ENCODE measurements around the gene ADARB2. TPM values are rescaled to one million over a fixed set of nuclear protein-coding genes. Genes with fewer than 3 reads are reported as not detected.
"Not testable (repeated sequence)": the region's sequence is repeated elsewhere in the genome, so short reads cannot be mapped to it uniquely, and the experiment has no call there.

ADARB2 gene
- total RNA-seq, 2 donors from 2014 or later: not detected

GRCh38 chr10:1468811-1469210, 268.5 kb downstream of the ADARB2 start:
- intact Hi-C loops (cut with DNase I): no loop called here
- no peak for DNase-seq (ENCODE audit: low spot score)

DNA sequence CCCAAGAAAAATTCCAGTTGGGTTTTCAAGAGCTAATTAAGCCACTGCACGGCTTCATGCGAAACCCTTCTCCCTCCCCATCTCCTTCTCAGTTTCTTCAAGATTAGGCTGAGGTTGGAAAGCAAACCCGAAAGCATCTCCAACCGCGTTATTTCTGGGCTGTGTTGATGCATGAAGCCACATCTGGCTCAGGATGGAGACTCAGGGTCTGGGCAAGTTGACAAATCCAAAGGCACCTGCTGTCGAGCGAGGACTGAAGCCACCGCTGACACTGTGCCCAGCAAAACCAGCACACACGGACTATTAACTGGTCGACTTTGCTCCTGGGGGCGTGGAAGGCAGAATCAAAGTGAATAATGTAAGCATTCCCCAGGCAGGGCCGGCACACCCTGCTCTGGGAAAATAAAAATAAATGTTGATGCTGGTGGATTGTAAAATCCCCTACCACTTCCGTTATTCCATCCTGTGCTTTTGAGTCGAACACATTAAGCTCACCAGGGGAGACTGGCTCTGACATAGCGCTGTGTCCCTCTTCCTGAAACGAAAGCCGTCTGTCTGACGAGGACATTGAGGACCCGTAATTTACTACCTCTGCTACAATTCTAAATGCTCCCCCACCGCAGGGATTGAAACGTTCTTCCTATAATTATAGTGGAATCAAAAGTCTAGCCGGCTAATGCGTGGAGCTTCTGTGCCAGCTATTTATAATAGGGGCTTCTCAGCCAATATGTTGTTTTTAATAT, 269.8 kb downstream of the ADARB2 start:
- intact Hi-C loops (cut with DNase I): no loop called here

GRCh38 chr10:1465993-1466764, 271.1 kb downstream of the ADARB2 start:
- intact Hi-C loops (cut with DNase I): no loop called here
- DNase-seq (ENCODE audit: low spot score): no peak

More for the DNA sequence above, 269.8 kb downstream of the ADARB2 start:
- no peak for DNase-seq (ENCODE audit: low spot score)

DNA sequence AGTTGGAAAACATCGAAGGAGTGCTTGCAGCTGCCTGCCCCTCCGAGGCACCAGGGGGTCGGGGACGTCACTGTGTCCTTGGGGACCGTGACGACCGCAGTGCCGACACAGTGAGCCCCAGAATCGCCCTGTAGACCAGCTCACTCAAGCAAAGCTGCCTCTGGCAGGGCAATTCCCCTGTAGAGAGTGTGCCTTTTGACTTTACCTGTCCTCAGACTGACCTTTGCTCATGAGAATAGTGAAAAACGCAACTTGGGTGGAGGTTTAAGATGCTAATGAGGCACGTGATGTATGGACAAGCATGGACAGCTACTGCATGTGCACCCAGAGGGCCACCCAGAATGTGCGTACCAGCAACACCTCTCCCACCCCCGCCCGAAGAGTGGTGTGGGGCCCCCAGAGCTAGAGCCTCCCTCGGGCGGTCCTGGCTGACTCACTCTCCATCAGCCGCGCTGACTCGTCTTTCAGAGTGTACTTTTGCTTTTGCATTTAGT, 271.9 kb downstream of the ADARB2 start:
- intact Hi-C loops (cut with DNase I): no loop called here

GRCh38 chr10:1464881-1465417, 272.4 kb downstream of the ADARB2 start:
- intact Hi-C loops (cut with DNase I): no loop called here

More for the DNA sequence above, 271.9 kb downstream of the ADARB2 start:
- no peak for DNase-seq (ENCODE audit: low spot score)

DNA sequence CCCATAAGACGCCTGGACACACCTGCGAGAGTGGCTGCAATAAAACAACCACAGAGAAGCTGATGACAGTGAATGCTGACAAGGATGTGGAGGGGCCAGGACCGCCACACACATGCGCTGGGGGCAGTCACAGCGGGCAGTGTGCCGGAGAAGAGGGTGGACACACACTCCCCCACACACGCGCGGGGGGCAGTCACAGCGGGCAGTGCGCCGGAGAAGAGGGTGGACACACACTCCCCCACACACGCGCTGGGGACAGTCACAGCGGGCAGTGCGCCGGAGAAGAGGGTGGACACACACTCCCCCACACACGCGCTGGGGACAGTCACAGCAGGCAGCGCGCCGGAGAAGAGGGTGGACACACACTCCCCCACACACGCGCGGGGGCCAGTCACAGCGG, 273.4 kb downstream of the ADARB2 start:
- DNase-seq (ENCODE audit: low spot score); intact Hi-C loops (cut with DNase I): not testable (repeated sequence)

More at GRCh38 chr10:1464881-1465417, 272.4 kb downstream of the ADARB2 start:
- DNase-seq (ENCODE audit: low spot score): no peak

DNA sequence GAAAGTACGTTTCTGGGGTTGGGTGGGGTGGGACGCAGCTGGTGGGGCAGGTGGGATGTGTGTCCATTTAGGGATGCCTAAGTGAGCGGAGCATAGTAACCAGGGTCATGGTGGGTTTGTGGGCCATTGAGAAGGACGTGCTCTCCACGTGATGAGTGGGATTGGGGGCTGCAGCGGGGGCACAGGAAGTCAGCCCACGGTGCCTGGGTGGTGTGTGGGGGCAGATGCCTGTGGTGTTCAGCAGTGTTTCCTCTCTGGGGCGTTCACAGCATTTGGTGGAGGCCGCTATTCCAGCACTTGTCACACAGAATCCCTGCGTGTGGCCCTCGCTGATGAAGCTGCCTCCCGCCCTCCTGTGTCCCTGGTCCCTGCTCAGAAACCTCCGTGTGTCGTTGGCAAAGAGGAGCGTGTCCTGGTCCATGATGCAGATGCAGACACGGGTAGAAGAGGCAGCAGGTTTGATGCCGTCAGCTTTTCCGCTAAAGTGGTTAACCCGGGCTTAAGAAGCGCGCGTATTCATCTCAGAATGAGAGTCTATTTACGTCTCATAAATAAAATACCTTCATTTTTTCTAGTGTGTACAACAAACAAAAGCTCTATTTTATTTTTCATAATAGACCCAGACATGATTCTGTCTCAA, 274.2 kb downstream of the ADARB2 start:
- intact Hi-C loops (cut with DNase I): no loop called here
- no peak for DNase-seq (ENCODE audit: low spot score)

DNA sequence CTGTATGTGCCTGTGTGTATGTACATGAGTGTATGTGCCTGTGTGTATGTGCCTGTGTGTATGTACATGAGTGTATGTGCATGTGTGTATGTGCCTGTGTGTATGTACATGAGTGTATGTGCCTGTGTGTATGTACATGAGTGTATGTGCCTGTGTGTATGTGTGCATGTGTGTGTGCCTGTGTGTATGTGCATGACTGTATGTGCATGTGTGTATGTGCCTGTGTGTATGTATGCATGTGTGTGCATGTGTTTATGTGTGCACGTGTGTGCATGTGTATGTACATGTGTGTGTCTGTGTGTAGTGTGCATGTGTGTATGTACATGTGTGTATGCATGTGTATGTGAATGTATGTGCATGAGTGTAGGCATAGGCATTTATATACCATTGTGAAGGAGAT, 274.8 kb downstream of the ADARB2 start:
- no peak for DNase-seq (ENCODE audit: low spot score)
- intact Hi-C loops (cut with DNase I): no loop called here

- intact Hi-C loops (cut with DNase I): no loop called here
- no peak for DNase-seq (ENCODE audit: low spot score)
Measured at GRCh38 chr10:1462032-1462431, 275.3 kb downstream of the ADARB2 start.

DNA sequence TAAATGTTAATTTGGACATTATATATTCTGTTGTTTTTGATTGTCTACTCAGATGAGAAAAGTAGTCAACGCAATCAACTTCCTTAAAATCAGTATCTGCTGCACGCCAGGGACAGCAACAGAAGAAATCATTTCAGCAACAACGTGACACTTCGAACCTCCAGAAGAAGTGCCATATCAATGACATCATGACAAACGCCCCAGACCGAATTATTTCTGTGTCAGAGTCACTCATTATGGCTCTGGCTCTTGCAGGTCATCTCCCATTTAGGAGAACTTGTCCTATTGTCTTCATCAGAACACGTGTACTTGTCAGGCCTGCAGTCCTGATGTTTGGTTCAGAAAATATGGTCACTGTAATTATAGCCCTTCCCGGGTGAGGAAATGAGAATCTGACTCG, 276.3 kb downstream of the ADARB2 start:
- no peak for DNase-seq (ENCODE audit: low spot score)
- intact Hi-C loops (cut with DNase I): no loop called here

DNA sequence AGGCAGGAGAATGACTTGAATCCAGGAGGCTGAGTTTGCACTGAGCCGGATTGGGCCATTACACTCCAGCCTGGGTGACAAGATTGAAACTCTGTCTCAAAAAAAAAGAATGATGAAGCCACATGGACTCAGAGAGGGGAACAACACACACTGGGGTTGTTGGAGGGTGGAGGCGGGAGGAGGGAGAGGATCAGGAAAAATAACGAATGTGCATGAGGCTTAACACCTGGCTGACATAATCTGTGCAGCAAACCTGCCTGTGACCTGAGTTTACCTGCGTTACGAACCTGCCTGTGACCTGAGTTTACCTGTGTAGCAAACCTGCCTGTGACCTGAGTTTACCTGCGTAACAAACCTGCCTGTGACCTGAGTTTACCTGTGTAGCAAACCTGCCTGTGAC, 277.7 kb downstream of the ADARB2 start:
- intact Hi-C loops (cut with DNase I); DNase-seq (ENCODE audit: low spot score): not testable (repeated sequence)

DNA sequence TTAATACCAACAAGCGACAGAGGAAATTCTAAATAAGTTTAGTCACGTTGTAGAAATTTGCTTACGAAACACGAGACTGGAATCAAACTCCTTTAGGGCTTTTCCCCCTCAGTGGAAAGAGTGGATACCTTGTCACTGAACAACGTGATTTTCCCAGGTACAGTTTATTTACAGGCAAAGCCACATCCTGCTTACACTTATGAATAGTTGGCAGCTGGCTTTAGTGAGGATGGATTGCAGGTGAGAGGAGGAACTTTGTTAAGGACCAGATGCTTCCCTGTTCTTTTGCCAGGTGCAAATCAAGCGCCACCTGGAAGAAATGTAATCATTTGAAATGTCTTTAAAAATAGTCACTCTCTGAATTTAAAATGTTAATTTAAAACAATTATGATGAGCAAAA, 282.4 kb downstream of the ADARB2 start:
- intact Hi-C loops (cut with DNase I): no loop called here
- DNase-seq (ENCODE audit: low spot score): no peak

DNA sequence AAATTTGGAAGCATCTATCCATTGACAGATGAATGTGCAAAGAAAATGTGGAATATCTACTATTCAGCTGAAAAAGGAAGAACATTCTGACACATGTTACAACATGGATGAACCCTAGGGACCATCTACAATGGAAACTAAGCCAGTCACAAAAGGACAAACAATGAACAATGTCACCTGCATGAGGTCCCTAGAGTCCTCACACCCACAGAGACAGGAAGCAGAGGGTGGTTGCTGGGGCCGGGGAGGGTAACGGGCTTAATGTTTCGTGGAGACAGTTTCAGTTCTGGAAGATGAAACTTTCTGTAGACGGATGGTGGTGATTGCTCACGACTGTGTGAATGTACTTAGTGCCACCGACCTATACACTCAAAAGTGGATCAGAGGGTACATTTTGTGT, 282.9 kb downstream of the ADARB2 start:
- DNase-seq (ENCODE audit: low spot score): no peak
- intact Hi-C loops (cut with DNase I): no loop called here

- intact Hi-C loops (cut with DNase I): no loop called here
- DNase-seq (ENCODE audit: low spot score): no peak
Measured at GRCh38 chr10:1452777-1453176, 284.5 kb downstream of the ADARB2 start.

DNA sequence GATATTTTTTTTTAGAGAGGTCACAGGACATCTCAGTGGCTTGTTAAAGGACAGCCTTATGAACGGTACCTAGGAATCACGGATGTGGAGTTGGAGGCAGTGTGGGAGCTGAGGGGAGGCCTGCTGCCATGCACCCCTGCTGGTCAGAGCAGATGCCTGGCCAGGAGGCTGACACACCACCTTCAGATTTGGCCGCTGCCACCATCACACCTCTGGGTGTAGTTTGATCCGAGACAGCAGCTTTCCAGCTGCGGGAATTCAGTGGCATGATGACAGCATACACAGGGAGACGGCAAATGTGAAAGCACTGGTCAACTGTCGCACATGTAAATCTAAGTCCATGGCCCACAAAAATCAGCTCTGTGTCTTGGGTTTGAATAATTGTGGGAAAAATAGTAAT, 285.4 kb downstream of the ADARB2 start:
- DNase-seq (ENCODE audit: low spot score): no peak
- intact Hi-C loops (cut with DNase I): no loop called here

DNA sequence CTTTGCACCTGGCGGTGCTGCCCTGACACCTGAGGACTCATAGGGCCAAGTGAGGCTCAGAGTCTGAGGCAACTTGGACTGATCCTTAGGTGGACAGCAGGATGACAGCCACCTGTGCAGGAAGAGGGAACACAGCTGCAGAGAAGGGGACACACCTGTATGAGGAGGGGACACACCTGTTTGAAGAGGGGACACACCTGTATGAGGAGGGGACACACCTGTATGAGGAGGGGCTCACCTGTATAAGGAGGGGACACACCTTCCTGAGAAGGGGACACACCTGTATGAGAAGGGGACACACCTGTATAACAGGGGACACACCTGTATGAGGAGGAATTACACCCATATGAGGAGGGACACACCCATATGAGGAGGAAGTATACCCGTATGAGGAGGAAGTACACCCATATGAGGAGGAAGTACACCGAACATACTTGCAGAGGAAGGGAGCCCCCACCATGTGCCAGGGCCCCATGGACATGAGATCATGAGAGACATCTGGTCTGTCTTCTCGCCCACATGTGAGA, 285.9 kb downstream of the ADARB2 start:
- no peak for DNase-seq (ENCODE audit: low spot score)
- intact Hi-C loops (cut with DNase I): no loop called here

DNA sequence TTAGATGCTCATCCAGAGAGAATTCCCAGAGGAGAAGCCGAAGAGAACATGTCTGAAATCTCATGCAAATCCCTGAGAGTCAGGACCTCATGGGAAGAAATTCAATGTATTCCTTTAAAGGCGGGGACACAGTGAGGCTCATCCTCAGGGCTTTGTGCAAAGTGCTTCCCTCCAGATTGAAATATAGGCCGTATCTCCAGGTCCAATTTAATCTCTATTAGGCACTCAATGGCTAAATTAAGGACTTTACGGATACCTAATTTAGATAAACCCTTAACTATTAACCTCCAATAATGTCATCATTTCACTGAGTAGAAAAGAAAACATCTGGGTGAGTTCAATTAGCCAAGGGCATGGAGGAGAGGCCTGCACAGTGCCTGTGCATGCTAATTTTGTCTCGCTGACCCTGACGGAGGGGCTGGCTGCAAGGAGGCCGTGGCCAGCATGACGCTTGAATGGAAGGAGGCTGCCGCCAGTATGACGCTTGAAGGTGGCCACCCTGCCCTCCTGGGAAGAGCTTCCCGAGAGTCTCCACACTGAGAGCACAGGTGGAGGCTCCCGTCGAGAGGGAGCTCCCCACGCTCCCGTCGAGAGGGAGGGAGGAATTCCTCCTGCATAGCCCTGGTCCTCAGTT, 287.6 kb downstream of the ADARB2 start:
- DNase-seq (ENCODE audit: low spot score): no peak
- intact Hi-C loops (cut with DNase I): no loop called here

DNA sequence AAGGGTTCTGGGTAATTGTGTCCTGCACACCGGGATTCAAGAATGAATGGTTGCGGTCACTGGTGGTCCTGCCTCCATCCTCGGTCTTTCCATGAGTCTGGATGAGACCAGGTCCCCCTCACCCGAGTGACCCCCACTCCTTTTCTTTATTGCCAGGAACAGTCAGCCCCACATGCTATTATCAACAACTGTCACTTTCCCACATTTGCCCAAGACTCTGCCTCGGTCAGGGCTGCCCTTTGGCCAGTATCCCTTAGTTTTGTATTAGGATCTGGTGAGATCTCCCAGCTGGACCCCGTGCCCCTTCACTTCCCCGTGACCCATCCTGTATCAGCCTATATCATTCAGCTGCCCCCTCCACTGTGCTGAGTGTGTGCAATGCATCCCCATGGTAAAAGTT, 288.3 kb downstream of the ADARB2 start:
- intact Hi-C loops (cut with DNase I): no loop called here
- no peak for DNase-seq (ENCODE audit: low spot score)

- DNase-seq (ENCODE audit: low spot score): no peak
Measured at GRCh38 chr10:1448252-1448930, 288.9 kb downstream of the ADARB2 start.

More at GRCh38 chr10:1448252-1448930, 288.9 kb downstream of the ADARB2 start:
- intact Hi-C loops (cut with DNase I): no loop called here

Data from posterior vena cava (tissue), 2 donors.